Measurements from ENCODE around the gene DMTF1.

- TF ChIP-seq CEBPB (IDR thresholded peaks at IDR 0.05; ENCODE audit: borderline replicate concordance in 1 of 2, low read depth in 2 of 2, low read length in 2 of 2) (no peak), REST (IDR thresholded peaks at IDR 0.05; ENCODE audit: low read depth, low read length) (no peak), POLR2A (IDR thresholded peaks at IDR 0.05; ENCODE audit: low read depth, low read length) (no peak), ZNF274 (IDR thresholded peaks at IDR 0.05; ENCODE audit: insufficient read depth, insufficient read length) (no peak), CTCF (IDR thresholded peaks at IDR 0.05 in 2 of 3, conservative IDR thresholded peaks at IDR 0.05 in 1 of 3; ENCODE audit: control insufficient read depth in 2 of 3, extremely low read depth in 1 of 3, insufficient read depth in 1 of 3, low read depth in 3 of 3, low read length in 3 of 3) (no peak), RELA (IDR thresholded peaks at IDR 0.05; ENCODE audit: borderline replicate concordance, partially characterized antibody) (no peak), EP300 (IDR thresholded peaks at IDR 0.05; ENCODE audit: borderline replicate concordance in 1 of 2, control insufficient read depth in 1 of 2, low read depth in 2 of 2, low read length in 2 of 2) (no peak)
These were observed 41.7 kb downstream of the DMTF1 start for GRCh38 chr7:87193912-87194311.

All from GM12878 (cell line).